H1 (cell line): ENCODE measurements around the gene RNASE12.

ENCODE experiments used
- ASH2L ChIP-seq: fragments of 200-600, 300-600 bp; sonication (generic); IDR thresholded peaks from one replicate; pipeline ENCODE4 v1.7.1; 2017; ENCODE audit warnings: low read length
- ATF2 ChIP-seq: IDR thresholded peaks from 2 replicates; pipeline ENCODE4 v1.6.1; 2012; ENCODE audit warnings: low read length, inconsistent platforms
- EGR1 ChIP-seq: IDR thresholded peaks from 2 replicates; pipeline ENCODE4 v1.6.1; 2011; ENCODE audit warnings: low read depth, low read length, borderline replicate concordance
- EP300 ChIP-seq, 2 experiments: IDR thresholded peaks; 1 replicate in 1 of 2; 2 replicates in 1 of 2; pipeline ENCODE4 v1.6.1; 2011 to 2012; ENCODE audit warnings: low read depth in 2 of 2, low read length in 2 of 2, mild to moderate bottlenecking in 2 of 2, borderline replicate concordance in 1 of 2, inconsistent platforms in 1 of 2, moderate library complexity in 1 of 2
- MAX ChIP-seq: IDR thresholded peaks from 2 replicates; pipeline ENCODE4 v1.6.1; 2012; ENCODE audit warnings: inconsistent platforms
- POLR2A ChIP-seq, 2 experiments: IDR thresholded peaks; 1 replicate in 1 of 2; 2 replicates in 1 of 2; pipeline ENCODE4 v1.6.1; 2011; ENCODE audit warnings: low read depth in 2 of 2, low read length in 2 of 2, mild to moderate bottlenecking in 2 of 2; ENCODE audit errors: control extremely low read depth in 1 of 2
- RAD21 ChIP-seq, 2 experiments: IDR thresholded peaks in 1 of 2; conservative IDR thresholded peaks in 1 of 2; 2 replicates each; pipeline ENCODE4 v1.6.1; 2011; ENCODE audit warnings: low read depth in 2 of 2, low read length in 2 of 2, improper control_type of control experiment in 1 of 2, inconsistent platforms in 1 of 2, mild to moderate bottlenecking in 1 of 2, moderate library complexity in 1 of 2
- RBBP5 ChIP-seq: IDR thresholded peaks from 2 replicates; pipeline ENCODE4 v1.7.1; 2012; ENCODE audit warnings: low read depth, mild to moderate bottlenecking, inconsistent platforms, low read length, moderate library complexity, borderline replicate concordance
- SP1 ChIP-seq: IDR thresholded peaks from 2 replicates; pipeline ENCODE4 v1.6.1; 2011; ENCODE audit warnings: low read depth, low read length
- SP4 ChIP-seq: IDR thresholded peaks from 2 replicates; pipeline ENCODE4 v1.6.1; 2012; ENCODE audit warnings: low read length, inconsistent platforms
- SRF ChIP-seq: IDR thresholded peaks from 2 replicates; pipeline ENCODE4 v1.6.1; 2011; ENCODE audit warnings: mild to moderate bottlenecking, low read depth, low read length, moderate library complexity
- SUZ12 ChIP-seq: fragments of 200-600 bp; sonication (generic); IDR thresholded peaks from 2 replicates; pipeline ENCODE4 v1.6.1; 2012; ENCODE audit warnings: mild to moderate bottlenecking, inconsistent platforms, low read length, moderate library complexity, mixed read lengths
- YY1 ChIP-seq: IDR thresholded peaks from 2 replicates; pipeline ENCODE4 v1.6.1; 2011; ENCODE audit warnings: low read depth, mild to moderate bottlenecking, low read length
- TF ChIP-seq, protein P1 (sequence below), 3 experiments: IDR thresholded peaks; 1 replicate in 2 of 3; 2 replicates in 1 of 3; pipeline versions ENCODE4 v1.5.1 to v1.6.1; 2011; ENCODE audit warnings: low read length in 3 of 3, mild to moderate bottlenecking in 3 of 3, inconsistent platforms in 2 of 3, low read depth in 1 of 3, moderate library complexity in 1 of 3; ENCODE audit not compliant: insufficient read depth in 1 of 3; ENCODE audit errors: control extremely low read depth in 1 of 3

DNA sequence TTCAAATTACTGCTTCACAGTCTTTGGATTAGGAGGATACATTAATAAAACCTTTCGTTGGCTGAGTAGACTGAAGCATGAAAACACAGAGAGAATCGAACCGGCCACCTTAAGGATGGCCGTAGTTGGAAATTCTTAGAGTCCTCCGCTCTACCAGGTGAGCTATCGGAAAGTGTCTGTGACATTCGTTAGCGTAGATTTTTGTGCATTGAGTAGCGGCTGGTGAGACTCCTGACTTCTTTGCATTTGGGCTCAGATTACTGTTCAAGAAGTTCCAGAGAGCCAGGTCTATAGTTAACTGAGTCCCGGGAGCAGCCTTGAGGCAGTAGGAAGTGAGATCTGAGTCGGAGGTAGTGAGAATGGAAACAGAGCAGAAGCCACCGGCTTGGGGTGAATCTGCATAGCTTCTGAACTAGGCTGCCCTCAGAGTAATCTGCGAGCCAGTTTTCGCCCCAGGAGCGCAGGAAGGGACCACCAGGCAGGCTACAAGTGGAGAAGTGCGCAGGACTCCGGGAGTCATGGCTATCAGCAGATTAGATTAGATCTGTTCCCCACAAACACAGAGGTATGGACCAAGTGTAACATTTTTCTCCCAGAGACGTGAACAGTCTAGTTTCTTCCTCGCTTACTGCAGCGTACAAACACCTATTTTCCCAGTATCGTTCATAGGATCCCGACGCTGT, 39.3 kb upstream of the RNASE12 start:
- no peak for TF ChIP-seq SUZ12
- no peak for TF ChIP-seq EGR1
- TF ChIP-seq, protein P1, sequence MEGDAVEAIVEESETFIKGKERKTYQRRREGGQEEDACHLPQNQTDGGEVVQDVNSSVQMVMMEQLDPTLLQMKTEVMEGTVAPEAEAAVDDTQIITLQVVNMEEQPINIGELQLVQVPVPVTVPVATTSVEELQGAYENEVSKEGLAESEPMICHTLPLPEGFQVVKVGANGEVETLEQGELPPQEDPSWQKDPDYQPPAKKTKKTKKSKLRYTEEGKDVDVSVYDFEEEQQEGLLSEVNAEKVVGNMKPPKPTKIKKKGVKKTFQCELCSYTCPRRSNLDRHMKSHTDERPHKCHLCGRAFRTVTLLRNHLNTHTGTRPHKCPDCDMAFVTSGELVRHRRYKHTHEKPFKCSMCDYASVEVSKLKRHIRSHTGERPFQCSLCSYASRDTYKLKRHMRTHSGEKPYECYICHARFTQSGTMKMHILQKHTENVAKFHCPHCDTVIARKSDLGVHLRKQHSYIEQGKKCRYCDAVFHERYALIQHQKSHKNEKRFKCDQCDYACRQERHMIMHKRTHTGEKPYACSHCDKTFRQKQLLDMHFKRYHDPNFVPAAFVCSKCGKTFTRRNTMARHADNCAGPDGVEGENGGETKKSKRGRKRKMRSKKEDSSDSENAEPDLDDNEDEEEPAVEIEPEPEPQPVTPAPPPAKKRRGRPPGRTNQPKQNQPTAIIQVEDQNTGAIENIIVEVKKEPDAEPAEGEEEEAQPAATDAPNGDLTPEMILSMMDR (IDR thresholded peaks at IDR 0.05; ENCODE audit: control extremely low read depth in 1 of 3, insufficient read depth in 1 of 3, low read depth in 1 of 3, low read length in 3 of 3) = no peak
- TF ChIP-seq SRF = no peak
- peak; percentile 93 for TF ChIP-seq ASH2L
- TF ChIP-seq RBBP5 = peak; percentile 79; the same call in 1 of the 2 replicates
- no peak for TF ChIP-seq POLR2A (IDR thresholded peaks at IDR 0.05; ENCODE audit: control extremely low read depth in 1 of 2, low read depth in 2 of 2, low read length in 2 of 2)
- TF ChIP-seq ATF2 = no peak
- no peak for TF ChIP-seq SP4
- TF ChIP-seq SP1 = no peak
- TF ChIP-seq MAX = no peak
- TF ChIP-seq EP300 (IDR thresholded peaks at IDR 0.05; ENCODE audit: borderline replicate concordance in 1 of 2, low read depth in 2 of 2, low read length in 2 of 2) = no peak
- no peak for TF ChIP-seq RAD21 (IDR thresholded peaks at IDR 0.05 in 1 of 2, conservative IDR thresholded peaks at IDR 0.05 in 1 of 2; ENCODE audit: low read depth in 2 of 2, low read length in 2 of 2)
- TF ChIP-seq YY1 = no peak
